DND-41 (cell line): ENCODE measurements around the gene SLC35A4.

Source experiments
- ATAC-seq: fragments of 200-7000 bp; cut with Tn5 transposase; 3 replicates; pipeline ENCODE4 v1.9.1; 2021; ENCODE audit warnings: low read depth; ENCODE audit not compliant: insufficient read depth
- DNase-seq: peaks from one replicate; pipeline ENCODE4 v3.0.0-alpha.2; 2020
- H2AFZ ChIP-seq: 2 replicates; pipeline ENCODE4 v1.6.0; 2012; ENCODE audit warnings: low read depth, low read length
- H3K27ac ChIP-seq: 2 replicates; pipeline ENCODE4 v1.5.1; 2012; ENCODE audit warnings: low read length, inconsistent platforms
- H3K27me3 ChIP-seq: fragments of 200-600 bp; sonication (generic); 2 replicates; pipeline ENCODE4 v1.6.0; 2012; ENCODE audit warnings: low read length, mild to moderate bottlenecking, inconsistent platforms; ENCODE audit not compliant: insufficient read depth, poor library complexity
- H3K36me3 ChIP-seq: 2 replicates; pipeline ENCODE4 v1.5.1; 2012; ENCODE audit warnings: low read length, inconsistent platforms; ENCODE audit not compliant: insufficient read depth
- H3K4me1 ChIP-seq: 2 replicates; pipeline ENCODE4 v1.5.1; 2012; ENCODE audit warnings: mild to moderate bottlenecking, low read length; ENCODE audit not compliant: insufficient read depth
- H3K4me2 ChIP-seq: 2 replicates; pipeline ENCODE4 v1.6.0; 2012; ENCODE audit warnings: mild to moderate bottlenecking, moderate library complexity, low read length, inconsistent platforms; ENCODE audit not compliant: insufficient read depth
- H3K4me3 ChIP-seq, 2 experiments: fragments of 200-600 bp in 1 of 2; shearing (Covaris generic) in 1 of 2; 2 replicates each; pipeline ENCODE4 v1.5.1; 2012 to 2016; ENCODE audit warnings: inconsistent platforms in 2 of 2, low read length in 2 of 2, mild to moderate bottlenecking in 2 of 2, low read depth in 1 of 2, moderate library complexity in 1 of 2
- H3K79me2 ChIP-seq: 2 replicates; pipeline ENCODE4 v1.6.0; 2012; ENCODE audit warnings: low read length, inconsistent platforms; ENCODE audit not compliant: insufficient read depth
- H3K9ac ChIP-seq: 2 replicates; pipeline ENCODE4 v1.6.0; 2012; ENCODE audit warnings: low read depth, mild to moderate bottlenecking, inconsistent platforms, low read length, moderate library complexity
- H3K9me3 ChIP-seq: 2 replicates; pipeline ENCODE4 v1.5.1; 2012; ENCODE audit warnings: low read length, moderate library complexity, mild to moderate bottlenecking, inconsistent platforms; ENCODE audit not compliant: insufficient read depth, severe bottlenecking
- H4K20me1 ChIP-seq: 2 replicates; pipeline ENCODE4 v1.6.0; 2012; ENCODE audit warnings: low read length; ENCODE audit not compliant: insufficient read depth
- CTCF ChIP-seq: IDR thresholded peaks from 2 replicates; pipeline ENCODE4 v1.5.1; 2012; ENCODE audit warnings: borderline replicate concordance, low read length, moderate library complexity, mild to moderate bottlenecking; ENCODE audit not compliant: poor library complexity, severe bottlenecking; ENCODE audit errors: extremely low read depth
- EZH2 ChIP-seq: IDR thresholded peaks from 3 replicates; pipeline ENCODE4 v1.6.1; 2012; ENCODE audit warnings: borderline replicate concordance, low read depth, mild to moderate bottlenecking, moderate library complexity, low read length, inconsistent platforms; ENCODE audit not compliant: severe bottlenecking

The SLC35A4 gene

DNA sequence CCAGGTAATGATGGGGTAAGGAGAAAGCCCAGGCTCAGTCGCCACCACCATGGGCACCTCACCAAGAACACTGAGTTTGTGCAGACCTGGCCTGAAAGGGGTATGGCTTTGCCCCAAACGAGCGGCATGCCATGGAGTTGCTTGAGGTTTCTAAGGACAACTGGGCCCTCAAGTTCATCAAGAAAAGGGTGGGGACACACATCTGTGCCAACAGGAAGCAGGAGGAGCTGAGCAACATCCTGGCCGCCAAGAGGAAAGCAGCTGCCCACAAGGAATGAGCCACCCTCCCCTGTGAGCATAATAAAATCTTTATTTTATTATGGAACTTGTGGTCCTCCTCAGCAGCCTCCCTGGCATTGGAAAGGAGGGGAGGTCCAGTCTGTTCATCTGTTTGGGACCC lies 44.5 kb downstream of the SLC35A4 start:
- Histone ChIP-seq H3K4me2 (no peak overlapping the region), H3K4me1 (no peaks in the 10 kb centered on the region), H3K9ac (no peak overlapping the region), H2AFZ (no peak overlapping the region), H4K20me1 (no peaks in the 10 kb centered on the region), H3K27me3 (peaks cover 4% of the 10 kb centered on the region), H3K79me2 (no peaks in the 10 kb centered on the region), H3K36me3 (no peaks in the 10 kb centered on the region), H3K27ac (no peak overlapping the region), H3K4me3 (no peak overlapping the region), H3K9me3 (no peaks in the 10 kb centered on the region)
- TF ChIP-seq CTCF: no peak
- TF ChIP-seq EZH2: no peak
- DNase-seq: no peak
- no peak for ATAC-seq

- H3K4me3 ChIP-seq: no peak overlapping the region
Observed at GRCh38 chr5:140611020-140611521, 46.4 kb downstream of the SLC35A4 start.

More at GRCh38 chr5:140611020-140611521, 46.4 kb downstream of the SLC35A4 start:
- no peak for TF ChIP-seq CTCF
- Histone ChIP-seq H3K27ac (no peak overlapping the region), H3K27me3 (peaks cover 4% of the 10 kb centered on the region), H3K36me3 (no peaks in the 10 kb centered on the region), H4K20me1 (no peaks in the 10 kb centered on the region), H3K4me1 (no peaks in the 10 kb centered on the region), H3K9ac (no peak overlapping the region), H3K79me2 (no peaks in the 10 kb centered on the region), H3K9me3 (no peaks in the 10 kb centered on the region), H2AFZ (no peak overlapping the region), H3K4me2 (no peak overlapping the region)
- ATAC-seq: no peak
- no peak for DNase-seq
